ENCODE data around the gene SHROOM2.

Gene SHROOM2

GRCh38 chrX:9860826-9861225 lies 74.6 kb downstream of the SHROOM2 start:
- TF ChIP-seq ZNF274 (IDR thresholded peaks at IDR 0.05; ENCODE audit: low read depth, low read length), result no peak
- no peak overlapping the region for H3K4me3 ChIP-seq (ENCODE audit: low read length)

GRCh38 chrX:9861711-9862110 lies 75.5 kb downstream of the SHROOM2 start:
- no peak for TF ChIP-seq ZNF274 (IDR thresholded peaks at IDR 0.05; ENCODE audit: low read depth, low read length)

DNA sequence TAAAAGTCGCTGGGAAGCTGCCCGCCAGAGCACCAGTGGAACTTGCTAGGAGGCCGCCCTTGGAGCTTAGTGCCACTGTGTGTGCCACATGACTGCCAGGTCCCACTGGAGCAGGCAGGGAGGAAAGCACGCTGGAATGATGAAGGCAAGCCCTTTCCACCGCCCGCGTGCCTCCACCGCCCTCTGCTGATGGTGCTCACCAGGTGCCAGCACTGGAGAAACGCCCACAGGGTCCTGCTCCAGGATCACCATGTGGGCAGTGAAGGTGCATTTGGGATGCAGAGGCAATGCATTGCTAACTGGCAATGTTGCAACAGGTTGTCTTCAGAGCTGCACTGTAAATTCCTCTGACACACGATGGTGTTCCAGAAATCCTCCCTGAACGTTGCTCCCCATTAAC lies 76.3 kb downstream of the SHROOM2 start:
- no peak overlapping the region for H3K4me3 ChIP-seq (ENCODE audit: low read length)
- TF ChIP-seq ZNF274 (IDR thresholded peaks at IDR 0.05; ENCODE audit: low read depth, low read length), result no peak

More at GRCh38 chrX:9861711-9862110, 75.5 kb downstream of the SHROOM2 start:
- no peak overlapping the region for H3K4me3 ChIP-seq (ENCODE audit: low read length)

DNA sequence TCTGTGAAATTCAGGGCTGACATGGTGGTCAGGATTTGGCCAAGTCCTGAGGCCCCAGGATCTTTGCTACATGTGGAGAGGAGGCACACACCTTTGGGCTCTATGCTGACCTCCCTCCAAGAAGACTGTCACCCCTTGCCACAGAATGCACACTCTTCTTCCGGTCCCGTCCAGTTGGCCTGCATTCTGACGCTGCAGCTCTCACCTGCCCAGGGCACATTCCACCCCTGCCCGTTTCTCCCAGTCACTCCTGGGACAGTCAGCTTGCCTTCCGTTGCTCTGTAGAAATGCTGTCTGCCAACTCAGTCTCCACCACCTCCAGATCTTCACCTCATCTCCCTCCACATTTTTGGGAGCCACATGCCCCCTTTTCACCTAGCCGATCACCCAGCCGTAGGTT lies 76.7 kb downstream of the SHROOM2 start:
- TF ChIP-seq ZNF274 (IDR thresholded peaks at IDR 0.05; ENCODE audit: low read depth, low read length), result no peak
- H3K4me3 ChIP-seq (ENCODE audit: low read length), result no peak overlapping the region

- TF ChIP-seq ZNF274 (IDR thresholded peaks at IDR 0.05; ENCODE audit: low read depth, low read length), result no peak
- H3K4me3 ChIP-seq (ENCODE audit: low read length), result no peak overlapping the region
Measured at GRCh38 chrX:9864011-9864410, 77.8 kb downstream of the SHROOM2 start.

- no peak overlapping the region for H3K4me3 ChIP-seq (ENCODE audit: low read length)
- TF ChIP-seq ZNF274 (IDR thresholded peaks at IDR 0.05; ENCODE audit: low read depth, low read length), result no peak
Measured at GRCh38 chrX:9865804-9866472, 79.7 kb downstream of the SHROOM2 start.

- no peak overlapping the region for H3K4me3 ChIP-seq (ENCODE audit: low read length)
- no peak for TF ChIP-seq ZNF274 (IDR thresholded peaks at IDR 0.05; ENCODE audit: low read depth, low read length)
Measured at GRCh38 chrX:9866633-9867032, 80.4 kb downstream of the SHROOM2 start.

DNA sequence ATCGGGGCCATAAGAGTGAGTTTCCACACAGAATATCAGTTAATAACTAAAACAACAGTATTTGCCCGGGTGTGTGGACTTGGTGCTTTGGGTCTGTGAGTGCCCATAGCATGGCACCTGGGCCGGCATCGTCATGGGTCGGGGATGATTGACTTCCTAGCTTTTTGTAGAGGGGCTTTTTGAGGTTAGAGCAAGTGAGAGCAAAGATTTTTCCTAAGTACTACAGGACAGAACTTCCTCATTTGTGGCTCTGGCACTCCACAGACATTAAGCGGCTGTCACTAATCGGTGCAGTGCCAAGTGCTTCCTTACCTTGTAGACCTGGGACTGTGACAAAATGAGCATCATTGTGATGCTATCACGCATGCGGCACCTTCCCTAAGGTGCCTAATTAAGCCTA lies 81.0 kb downstream of the SHROOM2 start:
- no peak overlapping the region for H3K4me3 ChIP-seq (ENCODE audit: low read length)
- TF ChIP-seq ZNF274 (IDR thresholded peaks at IDR 0.05; ENCODE audit: low read depth, low read length), result no peak

DNA sequence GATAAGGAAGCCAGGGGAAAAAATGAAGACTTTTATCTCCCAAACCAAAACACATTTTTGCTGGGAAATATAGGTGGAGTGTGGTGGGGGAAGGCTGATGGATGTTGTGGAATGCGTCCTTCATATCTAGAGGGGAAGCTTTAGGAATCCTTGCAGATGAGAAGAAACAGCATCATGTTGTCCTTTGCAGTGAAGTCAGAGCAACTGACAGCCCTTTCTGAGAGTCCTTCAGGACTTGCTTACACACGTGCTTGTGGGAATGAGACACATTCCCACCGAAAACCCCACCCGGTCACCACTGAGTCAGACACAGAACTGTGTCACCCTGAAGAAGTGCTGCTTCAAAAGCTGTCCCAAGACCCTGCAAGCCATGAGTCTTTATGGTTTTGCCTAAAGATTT lies 81.5 kb downstream of the SHROOM2 start:
- H3K4me3 ChIP-seq (ENCODE audit: low read length), result no peak overlapping the region
- no peak for TF ChIP-seq ZNF274 (IDR thresholded peaks at IDR 0.05; ENCODE audit: low read depth, low read length)

DNA sequence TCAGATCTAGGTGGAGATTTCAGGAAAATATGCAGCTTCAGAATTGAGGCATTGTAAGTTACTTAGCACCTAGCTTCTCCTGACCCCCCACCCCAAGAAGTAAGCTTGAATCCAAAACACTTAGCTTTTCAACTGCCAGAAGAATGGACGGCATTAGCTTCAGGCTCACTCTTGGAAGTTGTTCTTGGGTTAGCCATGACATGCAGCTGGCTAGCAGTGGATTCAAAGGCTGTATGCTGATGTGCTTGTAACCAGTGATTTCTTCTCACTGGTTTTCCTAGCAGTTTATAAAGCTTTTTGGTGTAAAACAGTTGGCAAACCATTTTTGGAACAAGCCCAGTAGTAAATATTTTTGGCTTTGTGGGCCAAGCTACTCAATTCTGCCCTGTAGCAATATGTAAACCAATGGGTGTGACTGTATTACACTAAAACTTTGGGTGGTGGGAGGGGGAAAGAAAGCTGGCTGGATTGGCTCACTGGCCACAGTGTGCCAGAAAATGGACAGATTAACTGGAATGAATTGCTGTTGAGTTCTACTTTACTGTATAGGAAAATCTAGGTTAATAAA lies 85.6 kb downstream of the SHROOM2 start:
- H3K4me3 ChIP-seq (ENCODE audit: low read length), result no peak overlapping the region
- no peak for TF ChIP-seq ZNF274 (IDR thresholded peaks at IDR 0.05; ENCODE audit: low read depth, low read length)

GRCh38 chrX:9873360-9873759 lies 87.1 kb downstream of the SHROOM2 start:
- H3K4me3 ChIP-seq (ENCODE audit: low read length), result no peak overlapping the region

DNA sequence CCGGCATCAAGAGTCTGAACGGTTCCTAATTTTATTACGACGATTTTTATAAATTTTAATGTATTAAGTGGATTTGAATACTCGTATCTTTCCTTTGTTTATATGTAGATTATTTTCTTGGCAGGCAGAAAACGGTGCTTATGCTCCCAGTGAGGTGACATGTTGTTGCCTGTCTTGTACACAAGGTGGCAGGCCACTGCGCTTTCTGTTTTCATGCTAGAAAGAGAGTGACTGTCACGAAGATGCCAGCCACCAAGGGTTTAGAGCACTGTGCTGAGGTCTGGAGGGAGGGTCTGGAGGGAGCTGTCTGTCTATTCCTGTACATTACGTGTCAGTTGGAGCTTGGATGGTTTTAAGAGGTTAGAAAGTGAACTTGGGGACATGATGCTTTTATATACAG lies 87.7 kb downstream of the SHROOM2 start:
- H3K4me3 ChIP-seq (ENCODE audit: low read length), result no peak overlapping the region
- TF ChIP-seq ZNF274 (IDR thresholded peaks at IDR 0.05; ENCODE audit: low read depth, low read length), result no peak

More at GRCh38 chrX:9873360-9873759, 87.1 kb downstream of the SHROOM2 start:
- TF ChIP-seq ZNF274 (IDR thresholded peaks at IDR 0.05; ENCODE audit: low read depth, low read length), result no peak

DNA sequence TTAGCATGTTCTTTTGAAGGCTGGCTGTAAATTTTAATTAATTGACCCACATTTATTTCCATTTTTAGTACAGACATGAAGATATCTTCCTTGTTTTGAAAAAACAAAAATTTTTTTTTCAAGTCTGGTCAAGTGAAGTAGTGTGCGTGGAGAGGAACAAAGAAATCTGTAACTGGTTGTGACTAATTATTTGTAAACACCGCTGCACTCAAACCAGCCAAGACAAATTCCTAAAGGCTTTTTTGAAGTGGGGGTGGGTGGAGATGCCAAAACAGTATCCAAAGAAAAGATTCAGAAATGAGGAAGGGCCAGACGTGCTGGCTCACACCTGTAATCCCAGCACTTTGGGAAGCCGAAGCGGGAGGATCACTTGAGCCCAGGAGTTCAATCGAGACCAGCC lies 88.3 kb downstream of the SHROOM2 start:
- H3K4me3 ChIP-seq (ENCODE audit: low read length), result no peak overlapping the region
- TF ChIP-seq ZNF274 (IDR thresholded peaks at IDR 0.05; ENCODE audit: low read depth, low read length), result no peak

DNA sequence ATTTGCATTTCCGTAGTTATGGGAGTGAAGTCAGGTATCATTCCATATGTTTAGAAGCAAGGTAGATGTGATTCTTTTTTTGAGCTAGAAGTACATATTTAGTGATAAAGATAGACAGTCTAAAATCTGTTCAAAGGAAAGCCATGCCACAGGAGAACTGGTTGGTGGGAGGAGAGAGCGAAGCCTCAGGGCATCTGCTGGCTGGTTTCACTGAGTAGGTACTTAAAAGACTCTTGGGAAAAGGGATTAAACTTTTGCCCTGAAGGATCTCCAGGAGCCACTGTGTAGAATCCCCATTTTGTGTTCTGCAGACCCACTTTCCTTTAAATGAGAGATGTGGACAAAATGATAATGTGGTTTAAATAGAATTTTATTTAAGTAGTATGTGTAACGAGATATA lies 89.6 kb downstream of the SHROOM2 start:
- H3K4me3 ChIP-seq (ENCODE audit: low read length), result no peak overlapping the region
- TF ChIP-seq ZNF274 (IDR thresholded peaks at IDR 0.05; ENCODE audit: low read depth, low read length), result no peak

DNA sequence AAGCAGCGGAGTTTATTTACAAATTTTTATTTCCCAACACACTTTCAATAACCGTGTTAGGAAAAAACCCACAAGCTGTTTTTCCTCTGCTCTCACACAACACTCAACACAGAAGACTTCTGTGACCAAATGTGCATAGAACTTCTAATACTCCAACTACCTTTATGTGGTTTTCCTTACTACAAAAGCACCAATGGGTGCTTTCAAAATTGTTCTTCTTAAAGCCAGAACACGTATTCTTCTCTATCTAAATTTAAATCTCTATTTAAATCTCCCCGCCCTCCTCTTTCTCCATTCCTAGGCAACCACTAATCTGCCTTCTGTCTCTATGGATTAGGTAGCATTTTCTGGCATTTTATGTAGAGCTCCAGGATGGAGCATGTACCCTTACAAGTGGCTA lies 90.0 kb downstream of the SHROOM2 start:
- no peak for TF ChIP-seq ZNF274 (IDR thresholded peaks at IDR 0.05; ENCODE audit: low read depth, low read length)
- no peak overlapping the region for H3K4me3 ChIP-seq (ENCODE audit: low read length)
